Colon (tissue), 2 donors: ENCODE results near the gene ASCL2.
"Not testable (repeated sequence)": the region's sequence is repeated elsewhere in the genome, so short reads cannot be mapped to it uniquely, and the experiment has no call there.

ENCODE experiments used
- FAIRE-seq: peaks from 2 replicates; lab custom pipeline; 2012; peaks lifted over from hg19 to GRCh38; lab: Jason Lieb, UNC
- donor health status: control.
- donor health status: control.

Gene ASCL2

GRCh38 chr11:2297623-2298030 is 27.2 kb upstream of the ASCL2 start:
- FAIRE-seq = no peak

- no peak for FAIRE-seq
Observed at GRCh38 chr11:2296913-2297622, 26.7 kb upstream of the ASCL2 start.

- no peak for FAIRE-seq
Observed at GRCh38 chr11:2295971-2296912, 25.9 kb upstream of the ASCL2 start.

GRCh38 chr11:2294926-2295290 is 24.5 kb upstream of the ASCL2 start:
- FAIRE-seq = no peak

GRCh38 chr11:2293984-2294925 is 23.9 kb upstream of the ASCL2 start:
- FAIRE-seq = no peak

GRCh38 chr11:2293531-2293971 is 23.2 kb upstream of the ASCL2 start:
- FAIRE-seq = no peak

GRCh38 chr11:2290351-2290841 is 20.0 kb upstream of the ASCL2 start:
- FAIRE-seq = no peak

- no peak for FAIRE-seq
Observed at GRCh38 chr11:2289859-2290258, 19.5 kb upstream of the ASCL2 start.

- no peak for FAIRE-seq
Observed at GRCh38 chr11:2289350-2289749, 19.0 kb upstream of the ASCL2 start.

- FAIRE-seq = no peak
Observed at GRCh38 chr11:2287091-2287490, 16.7 kb upstream of the ASCL2 start.

GRCh38 chr11:2286350-2286749 is 16.0 kb upstream of the ASCL2 start:
- FAIRE-seq = not testable (repeated sequence)

GRCh38 chr11:2280208-2280607 is 9.8 kb upstream of the ASCL2 start:
- no peak for FAIRE-seq

- no peak for FAIRE-seq
Observed at GRCh38 chr11:2277933-2278523, 7.6 kb upstream of the ASCL2 start.

GRCh38 chr11:2277008-2277346 is 6.6 kb upstream of the ASCL2 start:
- FAIRE-seq = no peak

- FAIRE-seq = no peak
Observed at GRCh38 chr11:2276280-2277007, 6.1 kb upstream of the ASCL2 start.

GRCh38 chr11:2275334-2276279 is 5.2 kb upstream of the ASCL2 start:
- no peak for FAIRE-seq

- no peak for FAIRE-seq
Observed at GRCh38 chr11:2273771-2274170, 3.4 kb upstream of the ASCL2 start.

- no peak for FAIRE-seq
Observed at GRCh38 chr11:2273311-2273710, 2.9 kb upstream of the ASCL2 start.

- no peak for FAIRE-seq
Observed at GRCh38 chr11:2272946-2273280, 2.5 kb upstream of the ASCL2 start.
